Ectodermal cell (in vitro differentiated cells): ENCODE data around the gene CHCHD3.

ENCODE experiments used
- H3K27ac ChIP-seq: 2 replicates; pipeline ENCODE4 v1.7.0; 2013; ENCODE audit warnings: mild to moderate bottlenecking, low read depth, low read length; ENCODE audit not compliant: insufficient read depth, poor library complexity, severe bottlenecking
- H3K27me3 ChIP-seq: 2 replicates; pipeline ENCODE4 v1.7.0; 2013; ENCODE audit warnings: mild to moderate bottlenecking, low read length; ENCODE audit not compliant: insufficient read depth, control insufficient read depth, poor library complexity, severe bottlenecking
- H3K36me3 ChIP-seq: one replicate; pipeline ENCODE4 v1.7.0; 2013; ENCODE audit warnings: low read length; ENCODE audit not compliant: control insufficient read depth, insufficient read depth
- H3K4me1 ChIP-seq: one replicate; pipeline ENCODE4 v1.7.0; 2013; ENCODE audit warnings: low read length; ENCODE audit not compliant: control insufficient read depth, insufficient read depth
- H3K4me3 ChIP-seq: 2 replicates; pipeline ENCODE4 v1.7.0; 2013; ENCODE audit warnings: low read depth, low read length, control low read depth; ENCODE audit not compliant: insufficient read depth
- H3K9me3 ChIP-seq: 2 replicates; pipeline ENCODE4 v1.7.0; 2013; ENCODE audit warnings: mild to moderate bottlenecking, low read length, moderate library complexity; ENCODE audit not compliant: control insufficient read depth
- WGBS, 2 experiments: methylation state at CpG; one replicate each; pipeline ENCODE4 v1.1.7; 2013; ENCODE audit warnings: missing lambda C conversion rate in 2 of 2; 5-methylcytosine and 5-hydroxymethylcytosine counted together

CHCHD3 gene

GRCh38 chr7:132764762-132765161 lies 317.1 kb downstream of the CHCHD3 start:
- Histone ChIP-seq H3K9me3 (no peaks in the 10 kb centered on the region), H3K27me3 (no peaks in the 10 kb centered on the region), H3K4me1 (no peaks in the 10 kb centered on the region), H3K27ac (no peak overlapping the region), H3K36me3 (no peaks in the 10 kb centered on the region), H3K4me3 (no peak overlapping the region)
- 94 to 96% methylated on average over 5 of the region's 5 CpGs for WGBS, 2 experiments

- no peaks in the 10 kb centered on the region for H3K4me1 ChIP-seq
- H3K27ac ChIP-seq = no peak overlapping the region
- H3K27me3 ChIP-seq = no peaks in the 10 kb centered on the region
- 65 to 66% methylated on average over 7 of the region's 7 CpGs for WGBS, 2 experiments
- no peaks in the 10 kb centered on the region for H3K36me3 ChIP-seq
- no peaks in the 10 kb centered on the region for H3K9me3 ChIP-seq
- no peak overlapping the region for H3K4me3 ChIP-seq
Observed at GRCh38 chr7:132760866-132761265, 321.0 kb downstream of the CHCHD3 start.

GRCh38 chr7:132760244-132760623 lies 321.7 kb downstream of the CHCHD3 start:
- WGBS, 2 experiments = 86% methylated on average over 2 of the region's 2 CpGs; no CpG with 5 or more reads in 1 of the 2 experiments
- Histone ChIP-seq H3K36me3 (no peaks in the 10 kb centered on the region), H3K27ac (no peak overlapping the region), H3K27me3 (no peaks in the 10 kb centered on the region), H3K4me1 (no peaks in the 10 kb centered on the region), H3K9me3 (no peaks in the 10 kb centered on the region), H3K4me3 (no peak overlapping the region)

GRCh38 chr7:132759482-132760243 lies 322.2 kb downstream of the CHCHD3 start:
- Histone ChIP-seq H3K4me1 (no peaks in the 10 kb centered on the region), H3K27ac (no peak overlapping the region), H3K27me3 (no peaks in the 10 kb centered on the region), H3K36me3 (no peaks in the 10 kb centered on the region), H3K9me3 (no peaks in the 10 kb centered on the region), H3K4me3 (no peak overlapping the region)
- WGBS, 2 experiments = 79 to 80% methylated on average over 15 of the region's 15 CpGs

- Histone ChIP-seq H3K4me1 (no peaks in the 10 kb centered on the region), H3K27ac (no peak overlapping the region), H3K27me3 (no peaks in the 10 kb centered on the region), H3K4me3 (no peak overlapping the region), H3K36me3 (no peaks in the 10 kb centered on the region), H3K9me3 (no peaks in the 10 kb centered on the region)
- WGBS, 2 experiments = 92 to 94% methylated on average over 5 of the region's 5 CpGs
Observed at GRCh38 chr7:132758986-132759385, 322.9 kb downstream of the CHCHD3 start.

- H3K9me3 ChIP-seq = no peaks in the 10 kb centered on the region
- WGBS, 2 experiments = 72 to 89% methylated on average over 2 to 3 of the region's 3 CpGs
- no peaks in the 10 kb centered on the region for H3K36me3 ChIP-seq
- H3K27ac ChIP-seq = no peak overlapping the region
- no peak overlapping the region for H3K4me3 ChIP-seq
- H3K27me3 ChIP-seq = no peaks in the 10 kb centered on the region
- H3K4me1 ChIP-seq = no peaks in the 10 kb centered on the region
Observed at GRCh38 chr7:132757783-132758182, 324.1 kb downstream of the CHCHD3 start.

GRCh38 chr7:132756484-132756990 lies 325.4 kb downstream of the CHCHD3 start:
- Histone ChIP-seq H3K4me3 (no peak overlapping the region), H3K36me3 (no peaks in the 10 kb centered on the region), H3K4me1 (no peaks in the 10 kb centered on the region), H3K27ac (no peak overlapping the region), H3K9me3 (no peaks in the 10 kb centered on the region), H3K27me3 (no peaks in the 10 kb centered on the region)
- WGBS, 2 experiments = 92 to 93% methylated on average over 5 of the region's 5 CpGs

- H3K4me3 ChIP-seq = no peak overlapping the region
- no peak overlapping the region for H3K27ac ChIP-seq
- H3K27me3 ChIP-seq = no peaks in the 10 kb centered on the region
- H3K9me3 ChIP-seq = no peaks in the 10 kb centered on the region
- H3K36me3 ChIP-seq = no peaks in the 10 kb centered on the region
- peaks cover 7% of the 10 kb centered on the region for H3K4me1 ChIP-seq
- 87% methylated on average over 5 of the region's 5 CpGs for WGBS, 2 experiments
Observed at GRCh38 chr7:132755538-132756483, 326.1 kb downstream of the CHCHD3 start.

GRCh38 chr7:132752431-132752830 lies 329.5 kb downstream of the CHCHD3 start:
- Histone ChIP-seq H3K9me3 (no peaks in the 10 kb centered on the region), H3K4me1 (peaks cover 11% of the 10 kb centered on the region), H3K36me3 (no peaks in the 10 kb centered on the region), H3K27me3 (no peaks in the 10 kb centered on the region), H3K27ac (no peak overlapping the region), H3K4me3 (no peak overlapping the region)
- WGBS, 2 experiments = 87 to 95% methylated on average over 2 of the region's 2 CpGs

- no peak overlapping the region for H3K4me3 ChIP-seq
- H3K36me3 ChIP-seq = no peaks in the 10 kb centered on the region
- no peaks in the 10 kb centered on the region for H3K27me3 ChIP-seq
- no peak overlapping the region for H3K27ac ChIP-seq
- H3K4me1 ChIP-seq = peaks cover 11% of the 10 kb centered on the region
- 54 to 61% methylated on average over 8 of the region's 8 CpGs for WGBS, 2 experiments
- no peaks in the 10 kb centered on the region for H3K9me3 ChIP-seq
Observed at GRCh38 chr7:132751244-132751647, 330.6 kb downstream of the CHCHD3 start.
